Keratinocyte (primary cell): ENCODE results near the gene AAMDC. TPM values are rescaled to one million over a fixed set of nuclear protein-coding genes. Genes with fewer than 3 reads are reported as not detected.

Experiments
- DNase-seq: peaks from one replicate; pipeline ENCODE4 v3.0.0-alpha.2; 2011; ENCODE audit warnings: low read depth, missing footprints, low spot score
- FAIRE-seq: peaks from 2 replicates; lab custom pipeline; 2011; peaks lifted over from hg19 to GRCh38; lab: Jason Lieb, UNC
- H2AFZ ChIP-seq: 2 replicates; pipeline ENCODE4 v1.6.0; 2012; ENCODE audit warnings: low read length, control low read depth, inconsistent platforms; ENCODE audit not compliant: control insufficient read depth
- H3K27ac ChIP-seq: 2 replicates; pipeline ENCODE4 v1.5.1; 2011; ENCODE audit warnings: low read length; ENCODE audit not compliant: control insufficient read depth, insufficient read depth
- H3K27me3 ChIP-seq: 3 replicates; pipeline ENCODE4 v1.6.0; 2011; ENCODE audit warnings: low read length; ENCODE audit not compliant: control insufficient read depth, insufficient read depth; ENCODE audit errors: extremely low read depth
- H3K36me3 ChIP-seq, 2 experiments: 2 replicates in 1 of 2; 3 replicates in 1 of 2; pipeline ENCODE4 v1.5.1; 2011; ENCODE audit warnings: low read length in 2 of 2, mild to moderate bottlenecking in 1 of 2; ENCODE audit not compliant: control insufficient read depth in 2 of 2, insufficient read depth in 2 of 2; ENCODE audit errors: extremely low read depth in 1 of 2
- H3K4me1 ChIP-seq: 3 replicates; pipeline ENCODE4 v1.5.1; 2011; ENCODE audit warnings: low read length; ENCODE audit not compliant: control insufficient read depth, insufficient read depth; ENCODE audit errors: extremely low read depth
- H3K4me2 ChIP-seq: 3 replicates; pipeline ENCODE4 v1.6.0; 2011; ENCODE audit warnings: low read depth, low read length; ENCODE audit not compliant: control insufficient read depth, insufficient read depth; ENCODE audit errors: extremely low read depth
- H3K4me3 ChIP-seq, 3 experiments: fragments of 200-600 bp in 1 of 3; sonication (generic) in 1 of 3; 2 replicates in 2 of 3; 3 replicates in 1 of 3; pipeline ENCODE4 v1.5.1; 2011 to 2016; ENCODE audit warnings: low read length in 3 of 3, mild to moderate bottlenecking in 3 of 3, control low read depth in 2 of 3, inconsistent platforms in 1 of 3, low read depth in 1 of 3, mixed read lengths in 1 of 3, mixed run types in 1 of 3, moderate library complexity in 1 of 3; ENCODE audit not compliant: control insufficient read depth in 2 of 3, insufficient read depth in 2 of 3; ENCODE audit errors: extremely low read depth in 1 of 3
- H3K79me2 ChIP-seq: 2 replicates; pipeline ENCODE4 v1.6.0; 2012; ENCODE audit warnings: low read length; ENCODE audit not compliant: control insufficient read depth, insufficient read depth
- H3K9ac ChIP-seq: 3 replicates; pipeline ENCODE4 v1.6.0; 2011; ENCODE audit warnings: low read length; ENCODE audit not compliant: control insufficient read depth, insufficient read depth; ENCODE audit errors: extremely low read depth
- H3K9me1 ChIP-seq: 3 replicates; pipeline ENCODE4 v1.6.0; 2011; ENCODE audit warnings: low read length; ENCODE audit not compliant: control insufficient read depth, insufficient read depth; ENCODE audit errors: extremely low read depth
- H3K9me3 ChIP-seq: 2 replicates; pipeline ENCODE4 v1.5.1; 2012; ENCODE audit warnings: low read depth, low read length; ENCODE audit not compliant: control insufficient read depth
- H4K20me1 ChIP-seq: 3 replicates; pipeline ENCODE4 v1.6.0; 2011; ENCODE audit warnings: low read length; ENCODE audit not compliant: control insufficient read depth, insufficient read depth; ENCODE audit errors: extremely low read depth
- EZH2 ChIP-seq: IDR thresholded peaks from one replicate; pipeline ENCODE4 v1.6.1; 2012; ENCODE audit warnings: inconsistent platforms, mild to moderate bottlenecking, low read length, moderate library complexity
- dilution Hi-C: fragments of 300-500 bp; cut with MboI; formaldehyde crosslinking; loops from one replicate; pipeline ENCODE4 v1.7.0; 2020; ENCODE audit warnings: low sequenced_read_pairs; ENCODE audit not compliant: extremely low pct_ligation_motif_present
- polyA plus RNA-seq, 5 experiments: library from polyadenylated mRNA; depleted of rRNA in 3 of 5; stranded (reverse) in 3 of 5; stranded (forward) in 1 of 5; unstranded in 1 of 5; fragments of >200 nt; gene quantifications; 1 replicate in 1 of 5; 2 replicates in 3 of 5; 3 replicates in 1 of 5; pipeline versions ENCODE4 v1.2.1 to v1.2.3, GENCODE V29; 2011 to 2012; ENCODE audit warnings: missing spikeins in 2 of 5, low read depth in 1 of 5, low replicate concordance in 1 of 5
- TF ChIP-seq, protein P1 (sequence below), 3 experiments: IDR thresholded peaks in 1 of 3; conservative IDR thresholded peaks in 1 of 3; optimal IDR thresholded peaks in 1 of 3; 2 replicates in 2 of 3; 3 replicates in 1 of 3; pipeline versions ENCODE3 to v1.5.1; 2011; ENCODE audit warnings: low read length in 3 of 3, mild to moderate bottlenecking in 3 of 3, moderate library complexity in 2 of 3, control low read depth in 1 of 3, inconsistent platforms in 1 of 3; ENCODE audit not compliant: insufficient read depth in 2 of 3; ENCODE audit errors: extremely low read depth in 1 of 3

The AAMDC gene
- polyA plus RNA-seq, 1 donor (not counting 4 experiments of a cell fraction or from before 2014, with no cell fraction given) = 22.4 TPM

DNA sequence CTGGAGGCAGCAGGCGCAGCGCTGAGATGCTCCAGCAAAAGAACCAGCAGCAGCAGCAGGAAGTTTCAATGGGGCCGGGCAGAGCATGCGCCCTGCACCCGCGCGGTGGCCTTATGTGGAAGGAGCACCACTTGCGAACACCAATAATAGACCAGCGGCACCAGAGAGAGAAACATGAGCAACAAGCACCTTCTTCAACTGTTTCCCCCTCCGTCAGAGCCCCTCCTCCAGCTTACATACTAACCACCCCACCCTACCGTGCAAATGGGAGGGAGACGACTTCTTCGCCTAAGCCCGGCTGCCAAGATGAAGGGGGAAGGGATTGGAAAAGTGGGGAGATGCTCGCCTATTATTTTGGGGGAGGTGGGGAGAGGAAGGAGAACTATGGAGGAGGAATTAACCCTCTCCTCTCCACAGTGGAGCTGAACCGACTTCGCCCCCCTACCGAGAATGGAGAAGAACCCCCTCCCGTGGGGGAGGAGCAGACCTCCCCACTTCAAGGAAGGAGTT is 1.5 kb upstream of the AAMDC start:
- Histone ChIP-seq H3K36me3 (no peaks in the 10 kb centered on the region), H3K9ac (peak overlapping the region; percentile 85), H3K4me3 (peak overlapping the region; percentile 73 to 100 (median 89)), H3K4me1 (peaks cover 11% of the 10 kb centered on the region), H3K27me3 (no peaks in the 10 kb centered on the region), H4K20me1 (peaks cover 3% of the 10 kb centered on the region), H3K9me1 (no peaks in the 10 kb centered on the region), H3K4me2 (peak overlapping the region; percentile 81), H2AFZ (peak overlapping the region; percentile 80), H3K79me2 (peaks cover 56% of the 10 kb centered on the region), H3K27ac (peak overlapping the region; percentile 78), H3K9me3 (no peaks in the 10 kb centered on the region)
- DNase-seq = peak; percentile 28
- TF ChIP-seq, protein P1, sequence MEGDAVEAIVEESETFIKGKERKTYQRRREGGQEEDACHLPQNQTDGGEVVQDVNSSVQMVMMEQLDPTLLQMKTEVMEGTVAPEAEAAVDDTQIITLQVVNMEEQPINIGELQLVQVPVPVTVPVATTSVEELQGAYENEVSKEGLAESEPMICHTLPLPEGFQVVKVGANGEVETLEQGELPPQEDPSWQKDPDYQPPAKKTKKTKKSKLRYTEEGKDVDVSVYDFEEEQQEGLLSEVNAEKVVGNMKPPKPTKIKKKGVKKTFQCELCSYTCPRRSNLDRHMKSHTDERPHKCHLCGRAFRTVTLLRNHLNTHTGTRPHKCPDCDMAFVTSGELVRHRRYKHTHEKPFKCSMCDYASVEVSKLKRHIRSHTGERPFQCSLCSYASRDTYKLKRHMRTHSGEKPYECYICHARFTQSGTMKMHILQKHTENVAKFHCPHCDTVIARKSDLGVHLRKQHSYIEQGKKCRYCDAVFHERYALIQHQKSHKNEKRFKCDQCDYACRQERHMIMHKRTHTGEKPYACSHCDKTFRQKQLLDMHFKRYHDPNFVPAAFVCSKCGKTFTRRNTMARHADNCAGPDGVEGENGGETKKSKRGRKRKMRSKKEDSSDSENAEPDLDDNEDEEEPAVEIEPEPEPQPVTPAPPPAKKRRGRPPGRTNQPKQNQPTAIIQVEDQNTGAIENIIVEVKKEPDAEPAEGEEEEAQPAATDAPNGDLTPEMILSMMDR (optimal IDR thresholded peaks at IDR 0.05 in 1 of 3, IDR thresholded peaks at IDR 0.05 in 1 of 3, conservative IDR thresholded peaks at IDR 0.05 in 1 of 3; ENCODE audit: extremely low read depth in 1 of 3, insufficient read depth in 2 of 3, low read length in 3 of 3) = no peak
- no peak for TF ChIP-seq EZH2
- dilution Hi-C loops = no loop called here
- no peak for FAIRE-seq

DNA sequence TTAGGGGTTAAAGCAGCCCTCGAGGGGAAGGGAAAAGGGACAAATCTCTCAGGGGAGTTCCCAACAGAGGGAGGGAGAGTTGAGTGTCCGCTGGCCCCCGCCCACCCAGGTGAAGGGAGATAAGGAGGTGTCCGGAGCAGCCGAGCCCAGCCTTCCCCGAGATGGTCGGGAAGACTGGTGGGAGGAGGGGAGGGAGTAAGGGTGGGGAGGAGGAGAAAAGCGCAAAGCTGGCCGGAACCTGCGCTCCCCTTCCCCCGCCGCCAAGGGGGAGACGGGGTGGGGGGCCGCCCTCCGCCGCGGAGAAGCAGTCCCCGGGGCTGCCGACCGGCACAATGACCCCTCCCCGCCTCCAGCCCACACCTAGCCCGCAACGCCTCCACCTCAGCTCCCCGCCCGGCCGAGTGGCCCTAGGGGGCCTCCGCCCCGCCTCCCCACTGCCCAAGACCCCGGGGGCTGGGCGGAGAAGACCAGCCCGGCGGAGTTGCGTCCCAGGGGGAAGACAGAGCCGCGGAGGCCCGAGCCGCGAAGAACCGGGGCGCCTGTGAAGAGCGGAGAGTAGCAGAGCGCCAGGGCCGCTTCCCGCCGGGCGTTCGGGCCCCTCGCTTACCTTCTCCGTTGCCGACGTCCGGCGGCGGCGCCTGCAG is 901 bp upstream of the AAMDC start:
- no peaks in the 10 kb centered on the region for H3K9me3 ChIP-seq
- peaks cover 50% of the 10 kb centered on the region for H3K79me2 ChIP-seq
- peak overlapping the region; percentile 80 for H2AFZ ChIP-seq
- H3K4me1 ChIP-seq = peaks cover 11% of the 10 kb centered on the region
- dilution Hi-C loops = no loop called here
- peak overlapping the region; percentile 73 to 100 (median 89) for H3K4me3 ChIP-seq
- peak overlapping the region; percentile 81 for H3K4me2 ChIP-seq
- peak overlapping the region; percentile 85 for H3K9ac ChIP-seq
- no peak for FAIRE-seq
- TF ChIP-seq, protein P1 (optimal IDR thresholded peaks at IDR 0.05 in 1 of 3, IDR thresholded peaks at IDR 0.05 in 1 of 3, conservative IDR thresholded peaks at IDR 0.05 in 1 of 3; ENCODE audit: extremely low read depth in 1 of 3, insufficient read depth in 2 of 3, low read length in 3 of 3) = no peak
- TF ChIP-seq EZH2 = no peak
- no peaks in the 10 kb centered on the region for H3K36me3 ChIP-seq
- no peak for DNase-seq
- H4K20me1 ChIP-seq = peaks cover 3% of the 10 kb centered on the region
- no peaks in the 10 kb centered on the region for H3K9me1 ChIP-seq
- peak overlapping the region; percentile 78 for H3K27ac ChIP-seq
- H3K27me3 ChIP-seq = no peaks in the 10 kb centered on the region
